Kidney epithelial cell (primary cell): Measurements from ENCODE around the gene HOXB1. TPM values are rescaled to one million over a fixed set of nuclear protein-coding genes. Genes with fewer than 3 reads are reported as not detected.

Source experiments
- DNase-seq: peaks from one replicate; pipeline ENCODE4 v3.0.0-alpha.2; 2010; ENCODE audit warnings: low read depth
- H3K27me3 ChIP-seq: 2 replicates; pipeline ENCODE4 v1.6.0; 2011; ENCODE audit warnings: low read length; ENCODE audit not compliant: control insufficient read depth, insufficient read depth
- H3K36me3 ChIP-seq: 2 replicates; pipeline ENCODE4 v1.5.1; 2011; ENCODE audit warnings: low read length; ENCODE audit not compliant: control insufficient read depth, insufficient read depth
- H3K4me3 ChIP-seq: 2 replicates; pipeline ENCODE4 v1.5.1; 2011; ENCODE audit warnings: low read depth, mild to moderate bottlenecking, control low read depth, low read length
- CTCF ChIP-seq: IDR thresholded peaks from 2 replicates; pipeline ENCODE4 v1.5.1; 2011; ENCODE audit warnings: mild to moderate bottlenecking, moderate library complexity, low read length, control low read depth, inconsistent platforms; ENCODE audit not compliant: insufficient read depth, poor library complexity, severe bottlenecking
- total RNA-seq: library from RNA; depleted of rRNA; stranded (reverse); fragments of >200 nt; gene quantifications from 2 replicates; pipeline ENCODE4 v1.2.3, GENCODE V29; 2015

The HOXB1 gene
- total RNA-seq, 1 donor from 2014 or later, result not detected

GRCh38 chr17:48502901-48503300, 27.9 kb downstream of the HOXB1 start:
- H3K27me3 ChIP-seq, result no peaks in the 10 kb centered on the region
- no peaks in the 10 kb centered on the region for H3K36me3 ChIP-seq
- no peak for DNase-seq
- TF ChIP-seq CTCF, result no peak
- no peak overlapping the region for H3K4me3 ChIP-seq

- DNase-seq, result no peak
- Histone ChIP-seq H3K27me3 (no peaks in the 10 kb centered on the region), H3K36me3 (no peaks in the 10 kb centered on the region), H3K4me3 (no peak overlapping the region)
- TF ChIP-seq CTCF, result no peak
These were observed 28.5 kb downstream of the HOXB1 start for GRCh38 chr17:48502312-48502711.

GRCh38 chr17:48500435-48501426, 30.1 kb downstream of the HOXB1 start:
- TF ChIP-seq CTCF, result no peak
- H3K4me3 ChIP-seq, result no peak overlapping the region
- H3K27me3 ChIP-seq, result no peaks in the 10 kb centered on the region
- DNase-seq, result no peak
- no peaks in the 10 kb centered on the region for H3K36me3 ChIP-seq

DNA sequence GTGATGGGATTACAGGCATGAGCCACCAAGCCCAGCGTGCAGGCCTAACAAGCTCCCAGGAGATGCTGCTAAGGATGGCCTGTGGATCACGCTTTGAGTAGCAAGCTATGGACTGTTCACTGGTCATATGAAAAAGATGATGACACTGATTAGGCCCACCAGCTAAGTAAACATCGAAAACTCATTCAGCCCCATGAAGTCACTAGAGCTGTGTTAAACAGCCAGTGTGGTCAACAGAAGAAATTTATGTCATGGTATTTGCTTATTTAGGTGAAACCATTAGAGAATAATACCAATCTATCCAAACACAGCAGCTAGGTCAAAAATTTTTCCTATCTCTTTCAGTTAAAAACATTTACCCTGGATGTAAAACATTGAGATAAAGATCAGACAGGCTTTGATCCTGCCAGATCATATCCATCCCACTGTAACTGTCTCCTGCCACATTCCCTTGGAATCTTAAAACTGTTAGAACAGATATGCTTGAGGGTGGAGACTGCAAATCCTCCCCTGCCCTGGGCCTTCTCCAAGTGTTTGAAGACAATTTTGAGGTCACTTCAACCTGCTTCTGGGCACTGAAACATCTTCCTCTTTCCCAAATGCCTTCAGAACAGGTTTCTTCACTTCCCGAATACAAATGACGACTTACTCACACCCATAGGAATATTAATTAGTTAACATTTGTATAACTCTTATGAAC, 30.9 kb downstream of the HOXB1 start:
- DNase-seq, result no peak
- Histone ChIP-seq H3K27me3 (no peaks in the 10 kb centered on the region), H3K36me3 (no peaks in the 10 kb centered on the region), H3K4me3 (no peak overlapping the region)
- TF ChIP-seq CTCF, result no peak

GRCh38 chr17:48499248-48499647, 31.6 kb downstream of the HOXB1 start:
- no peak for TF ChIP-seq CTCF
- Histone ChIP-seq H3K4me3 (no peak overlapping the region), H3K36me3 (no peaks in the 10 kb centered on the region), H3K27me3 (no peaks in the 10 kb centered on the region)
- DNase-seq, result no peak
